Stimulated activated CD4-positive, alpha-beta T cell treated with anti-CD3 and anti-CD28 coated beads, Interleukin-15, amount 100 ng/mL, for 48 hours (primary cell): Measurements from ENCODE around the gene SLC35F4.

ENCODE experiments used
- DNase-seq, 2 donors: peaks; one replicate each; pipeline ENCODE4 v3.0.0-alpha.2; 2020; ENCODE audit warnings: low read depth in 2 of 2

Gene SLC35F4

DNA sequence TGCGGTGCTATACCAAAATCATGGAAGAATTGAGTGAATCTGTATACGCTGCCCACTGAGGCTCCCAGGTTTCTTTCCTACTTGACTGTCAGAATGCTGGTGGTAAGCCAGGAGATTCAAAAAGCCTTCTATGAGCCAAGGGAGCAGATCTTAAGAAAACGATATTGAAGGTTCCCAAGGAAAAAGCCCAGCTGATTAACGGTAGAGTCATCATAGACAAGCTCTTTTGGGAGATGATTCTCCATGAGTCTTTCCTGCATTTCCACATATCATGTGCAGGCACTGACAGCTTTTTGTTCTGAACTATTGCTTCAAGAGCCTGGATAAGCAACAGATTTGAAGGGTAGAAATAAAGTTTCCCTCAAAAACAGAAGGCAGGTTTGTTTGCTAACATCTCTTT lies 17.5 kb downstream of the SLC35F4 start:
- no peak for DNase-seq

DNA sequence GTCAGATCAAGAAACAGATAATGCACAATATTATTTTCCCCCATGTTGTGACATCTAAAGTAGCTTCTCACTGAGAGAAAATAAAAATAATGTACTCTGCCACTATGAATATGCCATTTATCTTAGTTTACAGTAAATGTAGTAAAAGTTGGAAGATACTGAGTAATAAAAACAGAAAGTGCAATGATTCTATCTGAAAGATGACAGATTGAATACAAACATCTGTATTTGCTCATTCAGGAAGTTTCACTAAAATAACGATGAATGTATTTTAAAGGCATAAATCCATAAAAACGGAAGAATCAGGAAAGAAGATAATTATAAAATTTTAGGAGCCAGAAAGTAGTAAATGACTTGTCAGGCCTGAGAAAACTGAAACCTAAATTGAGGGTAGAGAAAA lies 18.2 kb downstream of the SLC35F4 start:
- no peak for DNase-seq

DNA sequence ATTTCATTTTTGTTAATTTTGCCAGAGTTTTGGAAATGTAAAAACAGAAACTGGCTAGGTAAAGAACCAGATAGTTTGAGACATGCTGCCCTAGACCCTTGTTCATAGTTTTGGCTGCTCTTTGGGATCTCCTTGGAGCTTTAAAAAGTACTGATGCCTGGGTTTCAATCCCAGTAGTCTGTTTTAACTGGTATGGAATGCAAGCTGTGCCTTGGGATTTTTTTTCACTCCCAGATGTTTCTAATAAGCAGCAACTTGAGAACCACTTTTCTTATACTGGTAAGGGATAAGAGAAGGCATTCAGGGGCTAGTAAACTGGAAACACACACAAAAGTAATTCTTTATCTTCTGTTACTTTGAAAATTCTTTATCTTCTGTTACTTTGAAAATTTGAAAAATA lies 18.8 kb downstream of the SLC35F4 start:
- DNase-seq, result no peak

- no peak for DNase-seq
These were observed 19.3 kb downstream of the SLC35F4 start for GRCh38 chr14:57846596-57846995.

DNA sequence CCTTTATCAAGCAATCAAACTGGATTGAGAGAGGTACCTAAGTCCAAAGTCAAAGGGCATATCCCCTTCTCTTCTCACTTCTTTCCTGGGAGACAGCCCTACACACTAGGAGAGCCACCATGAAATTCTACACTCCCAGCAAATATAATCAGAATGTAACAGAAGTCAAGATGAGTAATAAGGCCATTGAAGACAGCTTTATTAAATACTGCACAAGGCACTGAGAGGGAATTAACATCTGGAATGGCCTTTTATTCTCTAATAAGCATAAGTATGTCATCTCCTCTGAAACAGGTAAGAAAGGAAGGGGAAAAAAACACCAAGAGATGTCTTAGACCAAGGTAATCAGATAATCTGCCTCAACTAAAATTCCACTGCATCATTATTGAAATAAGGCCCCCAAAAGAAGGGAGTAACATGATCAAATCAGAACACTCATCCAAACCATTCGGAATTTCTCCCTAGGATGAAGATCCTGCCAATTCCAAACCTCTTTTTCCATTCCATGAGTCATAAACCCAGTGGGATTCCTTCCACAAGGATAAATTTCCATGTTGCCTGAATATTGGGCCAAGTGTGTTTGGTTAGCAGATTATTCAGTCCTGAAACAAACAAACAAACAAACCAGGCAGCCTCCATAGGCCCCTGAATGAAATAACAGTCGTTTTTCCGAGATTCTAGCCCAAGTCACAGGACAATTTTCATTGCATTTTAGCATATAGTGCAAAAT lies 19.9 kb downstream of the SLC35F4 start:
- DNase-seq, result no peak

GRCh38 chr14:57845316-57845715 lies 20.6 kb downstream of the SLC35F4 start:
- DNase-seq, result no peak

GRCh38 chr14:57837267-57837666 lies 28.6 kb downstream of the SLC35F4 start:
- no peak for DNase-seq

DNA sequence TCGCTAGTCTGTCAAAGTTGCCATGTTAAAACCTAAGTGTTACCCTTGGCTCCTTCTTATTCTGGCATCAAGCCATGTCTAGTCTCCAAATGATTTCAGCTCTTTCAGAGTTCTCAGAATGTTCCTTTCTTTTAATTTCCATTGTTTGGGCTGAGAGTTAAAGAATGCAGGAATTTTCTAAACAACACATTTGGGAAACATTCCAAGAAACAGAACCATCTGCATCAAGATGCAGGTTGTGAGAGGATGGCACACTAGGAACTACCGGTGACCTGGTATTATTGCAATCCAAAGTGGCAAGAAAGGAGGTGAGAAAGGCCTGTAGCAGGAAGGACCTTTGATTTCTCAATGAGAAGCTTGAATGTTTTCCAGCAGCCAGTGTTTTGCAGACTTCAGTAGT lies 30.1 kb downstream of the SLC35F4 start:
- no peak for DNase-seq

GRCh38 chr14:57834961-57835360 lies 30.9 kb downstream of the SLC35F4 start:
- no peak for DNase-seq

DNA sequence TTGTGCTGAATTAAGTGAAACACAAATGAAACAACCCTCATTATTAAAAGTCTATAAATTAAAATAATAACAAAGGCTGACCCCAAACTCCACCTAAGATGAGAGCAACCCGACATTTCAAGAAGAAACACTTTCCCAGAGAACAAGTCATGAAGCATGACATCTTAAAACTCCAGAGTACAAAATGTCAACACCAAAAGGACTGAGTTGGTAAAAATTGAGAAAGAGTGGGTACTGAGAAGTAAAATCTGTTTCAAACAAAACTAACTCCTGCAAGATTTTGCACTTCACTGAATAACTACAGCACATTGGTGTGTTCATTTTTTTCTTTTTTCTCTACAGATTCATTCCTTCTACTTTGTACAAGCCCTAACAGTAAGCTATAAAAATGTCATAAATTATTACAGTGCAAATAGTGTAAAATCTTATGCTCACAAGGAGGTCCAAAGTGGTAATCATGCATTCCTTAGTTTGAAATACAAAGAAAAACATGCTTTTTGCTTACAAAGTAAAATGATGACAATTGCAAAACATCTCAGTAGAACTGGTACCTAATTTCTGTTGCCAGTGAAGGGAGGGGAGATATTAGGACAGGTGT lies 31.8 kb downstream of the SLC35F4 start:
- DNase-seq, result no peak

- no peak for DNase-seq
These were observed 32.6 kb downstream of the SLC35F4 start for GRCh38 chr14:57833323-57833722.

DNA sequence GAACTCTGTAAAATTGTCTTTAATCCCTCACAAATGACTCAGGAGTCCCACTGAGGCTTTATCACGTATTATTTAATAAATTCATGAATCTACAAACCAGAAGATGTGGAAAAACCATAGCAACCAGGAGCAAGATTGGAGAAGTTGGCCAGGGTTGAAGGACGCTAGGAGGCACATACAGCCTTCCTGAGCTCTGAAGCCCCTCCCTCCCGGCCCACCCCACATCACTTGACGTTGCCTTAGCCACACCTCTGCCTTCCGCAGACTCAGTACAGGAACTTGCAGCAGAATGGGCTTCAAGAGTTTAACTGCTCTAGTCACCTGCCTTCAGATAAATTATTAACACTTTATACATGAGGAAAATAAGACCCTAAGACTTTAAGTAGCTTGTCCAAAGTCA lies 33.9 kb downstream of the SLC35F4 start:
- no peak for DNase-seq

GRCh38 chr14:57828713-57829112 lies 37.2 kb downstream of the SLC35F4 start:
- no peak for DNase-seq

- no peak for DNase-seq
These were observed 42.8 kb downstream of the SLC35F4 start for GRCh38 chr14:57823015-57823660.

GRCh38 chr14:57822081-57822480 lies 43.8 kb downstream of the SLC35F4 start:
- no peak for DNase-seq

DNA sequence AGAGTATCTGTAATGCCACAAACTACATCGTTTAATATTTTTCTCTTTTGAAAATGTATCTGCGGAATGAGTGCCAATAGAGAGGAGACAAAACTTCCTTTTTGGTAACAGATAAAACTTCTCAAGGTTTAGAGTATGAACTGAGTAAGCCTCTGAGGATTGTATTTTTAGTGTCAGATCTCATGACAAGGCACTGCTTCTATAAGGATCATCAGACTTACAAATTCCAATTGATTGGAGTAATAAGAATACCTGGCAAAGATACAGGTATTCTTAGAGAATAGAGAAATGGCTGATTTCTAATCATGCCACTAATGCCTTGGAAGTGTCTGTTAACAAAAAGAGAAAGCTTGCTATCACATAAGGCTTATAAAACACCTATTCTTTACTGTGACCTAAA lies 45.3 kb downstream of the SLC35F4 start:
- no peak for DNase-seq

GRCh38 chr14:57818511-57818910 lies 47.4 kb downstream of the SLC35F4 start:
- DNase-seq, result no peak

DNA sequence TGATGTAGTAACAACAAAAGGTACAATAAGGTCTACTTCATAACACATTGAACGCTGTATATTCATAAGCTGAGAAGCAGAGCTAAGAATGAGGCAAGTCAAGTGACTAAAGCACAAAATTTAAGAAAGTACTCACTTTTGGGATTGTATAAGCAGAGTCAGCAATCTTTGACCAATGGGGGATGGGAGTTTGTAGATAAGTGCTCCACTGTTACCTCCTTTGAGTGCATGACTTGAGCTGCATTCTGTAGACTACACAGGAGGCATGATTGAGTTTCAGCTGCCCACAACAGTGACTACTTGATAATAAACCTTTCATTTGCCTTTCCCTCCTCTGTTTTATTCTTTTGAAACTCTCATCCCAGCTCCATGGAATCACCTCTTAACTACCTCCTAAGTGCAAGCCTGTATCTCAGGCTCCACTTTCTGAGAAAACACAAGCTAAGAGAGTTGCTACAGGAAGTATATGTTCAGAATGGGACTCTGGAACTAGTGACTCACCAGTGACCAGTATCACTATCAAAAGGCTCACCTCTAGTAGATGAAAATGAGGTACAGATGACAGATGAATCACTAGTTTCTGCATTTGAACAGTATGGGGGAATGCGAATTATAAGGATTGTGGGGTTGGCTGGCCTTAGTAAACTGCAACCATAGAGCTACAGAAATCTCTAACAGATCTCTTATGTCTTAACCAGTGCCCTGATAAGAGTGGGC lies 49.2 kb downstream of the SLC35F4 start:
- DNase-seq, result no peak

GRCh38 chr14:57814726-57815125 lies 51.2 kb downstream of the SLC35F4 start:
- DNase-seq, result no peak

DNA sequence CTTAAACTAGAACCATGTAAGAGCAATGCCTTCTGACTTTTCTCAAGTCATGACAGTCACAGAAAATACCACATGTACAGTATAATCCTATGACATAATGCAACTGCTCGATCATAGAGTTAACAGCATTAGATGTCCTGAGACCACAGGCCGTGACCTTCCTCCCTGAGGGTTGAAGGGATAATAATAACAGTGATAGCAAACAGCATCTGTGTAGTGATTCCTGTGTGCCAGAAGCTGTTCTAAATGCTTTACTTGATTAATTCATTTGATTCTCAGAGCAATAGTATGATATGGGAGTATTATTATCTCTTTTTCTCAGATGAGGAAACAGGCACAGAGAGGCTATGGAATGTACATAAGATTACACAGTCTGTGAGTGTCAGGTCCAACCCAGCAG lies 53.2 kb downstream of the SLC35F4 start:
- DNase-seq, result no peak

GRCh38 chr14:57811998-57812546 lies 53.8 kb downstream of the SLC35F4 start:
- DNase-seq, result no peak

DNA sequence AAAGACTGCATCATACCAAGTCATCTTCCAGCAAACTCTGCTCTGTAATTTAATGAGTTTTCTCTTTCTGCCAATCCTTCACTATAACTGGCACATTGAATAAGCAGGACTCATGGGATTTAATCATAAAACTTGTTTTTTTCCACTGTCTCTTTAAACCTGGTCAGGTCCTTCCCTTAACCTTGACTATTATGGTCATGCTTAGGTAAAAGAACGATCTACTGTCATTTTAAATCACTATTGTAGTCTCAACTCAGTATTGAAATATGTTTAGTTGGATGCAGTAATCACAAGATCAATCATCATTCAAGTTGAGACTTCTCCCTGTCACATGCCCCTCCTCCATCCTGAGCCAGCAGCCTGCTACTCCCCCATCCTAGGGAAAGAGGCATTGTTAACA lies 56.1 kb downstream of the SLC35F4 start:
- DNase-seq, result no peak
